ENCODE measurements around the gene SERPINB10. TPM values are rescaled to one million over a fixed set of nuclear protein-coding genes. Genes with fewer than 3 reads are reported as not detected.
A peak's percentile ranks its signal among the peaks of the same experiment; 100 is the strongest.

The SERPINB10 gene
- total and polyA plus RNA-seq, 2 of the 8 experiments (the other 6 are each of a cell fraction or from before 2014, with no cell fraction given) = not detected

DNA sequence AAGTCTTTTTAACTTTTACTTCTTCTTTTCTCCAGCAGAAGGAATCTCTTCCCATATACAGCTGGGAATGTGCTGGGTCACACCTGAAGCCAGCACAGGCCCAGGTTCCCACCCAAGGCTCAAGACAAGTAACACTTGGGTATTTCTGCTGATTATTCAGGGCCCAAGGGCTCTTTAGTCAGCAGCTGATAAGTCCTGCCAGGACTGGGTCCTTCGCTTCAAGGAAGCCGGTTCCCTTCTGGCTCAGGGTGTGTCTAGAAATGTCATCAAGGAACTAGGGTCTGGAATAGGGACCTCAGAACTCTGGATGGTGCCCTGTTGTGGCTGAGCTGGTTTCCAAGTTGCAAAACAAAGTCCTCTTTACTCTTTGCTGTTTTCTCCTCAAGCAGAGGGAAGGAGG, 47.2 kb upstream of the SERPINB10 start:
- no peak overlapping the region for H4K8ac ChIP-seq (ENCODE audit: extremely low read depth, insufficient read depth, low read length)
- H3K9ac ChIP-seq (replicated peaks in 1 of 4; ENCODE audit: extremely low read depth in 1 of 4, low read depth in 3 of 4, low read length in 3 of 4) = no peak overlapping the region
- 0 out of 2 replicates have a peak overlapping the region, but pooled peaks have one; percentile 37 for H2BK20ac ChIP-seq (ENCODE audit: low read length)
- H3K23me2 ChIP-seq (ENCODE audit: low read depth, low read length) = no peaks in the 10 kb centered on the region
- no peak overlapping the region for H2BK120ac ChIP-seq (replicated peaks; ENCODE audit: low read depth, low read length)
- H3K4me3 ChIP-seq (ENCODE audit: extremely low read depth in 1 of 4, insufficient read depth in 2 of 4, low read depth in 3 of 4, low read length in 4 of 4) = no peak overlapping the region
- no peak for TF ChIP-seq SP4 (IDR thresholded peaks at IDR 0.05; ENCODE audit: low read length)
- no peak overlapping the region for H3K4ac ChIP-seq (replicated peaks; ENCODE audit: insufficient read length, low read depth, low read length)
- FAIRE-seq = no peak
- no peaks in the 10 kb centered on the region for H3K36me3 ChIP-seq (ENCODE audit: control insufficient read depth in 2 of 4, insufficient read depth in 4 of 4, low read length in 3 of 4)
- no peak overlapping the region for H3K18ac ChIP-seq (ENCODE audit: extremely low read depth, low read length)
- H3K56ac ChIP-seq (replicated peaks; ENCODE audit: insufficient read length, low read depth, low read length) = no peak overlapping the region
- H2AK5ac ChIP-seq (ENCODE audit: low read depth, low read length) = no peak overlapping the region
- no peak overlapping the region for H3K23ac ChIP-seq (ENCODE audit: insufficient read length)
- no peak overlapping the region for H4K91ac ChIP-seq (replicated peaks; ENCODE audit: insufficient read length, low read length)
- H2BK5ac ChIP-seq (ENCODE audit: low read depth, low read length) = no peak overlapping the region
- CTCF ChIA-PET (ENCODE audit: partially characterized antibody) = interaction anchor here (1.1 to 1.6 kb wide), 3 partner anchors 36 to 134 kb away, joined by 3 to 5 read pairs (median 4); no protein-coding TSS in a partner anchor
- H3K27ac ChIP-seq (ENCODE audit: low read depth, low read length) = no peak overlapping the region
- no peak overlapping the region for H4K5ac ChIP-seq (ENCODE audit: insufficient read length, low read depth, low read length)
- no peak overlapping the region for H3K14ac ChIP-seq (ENCODE audit: insufficient read length)
- no peaks in the 10 kb centered on the region for H3K27me3 ChIP-seq (replicated peaks in 1 of 4; ENCODE audit: control insufficient read depth in 3 of 4, extremely low read depth in 1 of 4, insufficient read depth in 3 of 4, low read length in 3 of 4)
- DNase-seq (ENCODE audit: low read depth in 1 of 2, low spot score in 2 of 2) = no peak
- 0 out of 2 replicates have a peak overlapping the region, but pooled peaks have one; percentile 3 for H2AFZ ChIP-seq (ENCODE audit: low read length)
- H2BK12ac ChIP-seq (ENCODE audit: low read depth, low read length) = no peak overlapping the region
- 83% methylated on average over 2 of the region's 2 CpGs; no CpG with 5 or more reads in 1 of the 2 experiments for WGBS, 2 experiments (ENCODE audit: extremely low coverage in 1 of 2, insufficient coverage in 1 of 2, insufficient read length in 1 of 2, insufficient replicate concordance in 2 of 2, low coverage in 1 of 2, low lambda C conversion rate in 2 of 2, missing lambda C conversion rate in 1 of 2)
- no peaks in the 10 kb centered on the region for H3K79me1 ChIP-seq (ENCODE audit: low read depth, low read length)
- no peaks in the 10 kb centered on the region for H3K79me2 ChIP-seq (ENCODE audit: control insufficient read depth in 1 of 2, insufficient read depth in 2 of 2, low read length in 2 of 2)
- POLR2A ChIA-PET (ENCODE audit: partially characterized antibody) = no interaction called here
- no peak overlapping the region for H2BK15ac ChIP-seq (ENCODE audit: low read length)
- H4K20me1 ChIP-seq (replicated peaks in 1 of 2; ENCODE audit: control insufficient read depth in 1 of 2, insufficient read depth in 2 of 2, low read length in 2 of 2) = no peaks in the 10 kb centered on the region
- no peak overlapping the region for H3K4me2 ChIP-seq (ENCODE audit: insufficient read depth in 1 of 2, low read depth in 2 of 2, low read length in 2 of 2)
- no peaks in the 10 kb centered on the region for H3K4me1 ChIP-seq (replicated peaks in 1 of 4; ENCODE audit: control insufficient read depth in 3 of 4, insufficient read depth in 4 of 4, low read length in 3 of 4)
- no peaks in the 10 kb centered on the region for H3K9me3 ChIP-seq (ENCODE audit: insufficient read depth in 2 of 2, low read depth in 1 of 2, low read length in 1 of 2)

All from H1 (cell line).